SK-N-SH treated with all-trans-retinoic acid at 6 μM for 48 hours (cell line): ENCODE measurements around the gene WDR20.

Experiments
- ATAC-seq: fragments of 200-7000 bp; cut with Tn5 transposase; 3 replicates; pipeline ENCODE4 v1.9.1; 2020; ENCODE audit warnings: mild to moderate bottlenecking, moderate library complexity
- ARNTL ChIP-seq: fragments of 450-650 bp; formaldehyde crosslinking; IDR thresholded peaks from 2 replicates; pipeline ENCODE4 v1.5.0; 2020; ENCODE audit warnings: low read depth, mild to moderate bottlenecking, moderate library complexity, borderline replicate concordance
- BACH2 ChIP-seq: fragments of 250-450 bp; sonication (Bioruptor Pico); IDR thresholded peaks from 2 replicates; pipeline ENCODE4 v1.9.0; 2021; ENCODE audit warnings: mild to moderate bottlenecking, borderline replicate concordance
- CREB5 ChIP-seq: fragments of 250-450 bp; sonication (Bioruptor Pico); IDR thresholded peaks from 2 replicates; pipeline ENCODE4 v1.5.1; 2020; ENCODE audit warnings: low read depth, mild to moderate bottlenecking, moderate library complexity
- CSRNP3 ChIP-seq: fragments of 250-450 bp; sonication (Bioruptor Pico); IDR thresholded peaks from 2 replicates; pipeline ENCODE4 v1.5.1; 2021; ENCODE audit warnings: mild to moderate bottlenecking, moderate library complexity
- ESRRG ChIP-seq: fragments of 250-450 bp; sonication (Bioruptor Pico); IDR thresholded peaks from 2 replicates; pipeline ENCODE4 v1.6.1; 2021; ENCODE audit warnings: mild to moderate bottlenecking
- GLIS3 ChIP-seq: fragments of 250-450 bp; sonication (Bioruptor Pico); IDR thresholded peaks from 2 replicates; pipeline ENCODE4 v1.5.0; 2020; ENCODE audit warnings: mild to moderate bottlenecking, moderate library complexity
- ISL1 ChIP-seq: fragments of 250-450 bp; sonication (Bioruptor Pico); IDR thresholded peaks from 2 replicates; pipeline ENCODE4 v2.1.2; 2022; ENCODE audit warnings: mild to moderate bottlenecking, moderate library complexity
- OSR1 ChIP-seq: fragments of 250-450 bp; sonication (Bioruptor Pico); IDR thresholded peaks from 2 replicates; pipeline ENCODE4 v1.8.0; 2022; ENCODE audit warnings: moderate library complexity, mild to moderate bottlenecking, inconsistent platforms
- PATZ1 ChIP-seq: fragments of 250-450 bp; sonication (Bioruptor Pico); IDR thresholded peaks from 2 replicates; pipeline ENCODE4 v1.8.0; 2020; ENCODE audit warnings: mild to moderate bottlenecking, moderate library complexity, borderline replicate concordance
- POU6F1 ChIP-seq: fragments of 250-450 bp; sonication (Bioruptor Pico); IDR thresholded peaks from 2 replicates; pipeline ENCODE4 v1.8.0; 2021; ENCODE audit warnings: low read depth, mild to moderate bottlenecking, moderate library complexity, borderline replicate concordance
- PPARA ChIP-seq: fragments of 250-450 bp; sonication (Bioruptor Pico); IDR thresholded peaks from 2 replicates; pipeline ENCODE4 v1.5.0; 2020; ENCODE audit warnings: mild to moderate bottlenecking, borderline replicate concordance
- RARB ChIP-seq: fragments of 250-450 bp; sonication (Bioruptor Pico); IDR thresholded peaks from 2 replicates; pipeline ENCODE4 v1.8.0; 2021; ENCODE audit warnings: mild to moderate bottlenecking, moderate library complexity
- SNAI2 ChIP-seq: fragments of 250-450 bp; sonication (Bioruptor Pico); IDR thresholded peaks from 2 replicates; pipeline ENCODE4 v1.5.0; 2020; ENCODE audit warnings: mild to moderate bottlenecking, moderate library complexity
- TCF4 ChIP-seq: fragments of 250-450 bp; sonication (Bioruptor Pico); IDR thresholded peaks from 2 replicates; pipeline ENCODE4 v1.8.0; 2021; ENCODE audit warnings: mild to moderate bottlenecking, moderate library complexity, borderline replicate concordance
- TOX ChIP-seq: fragments of 250-450 bp; sonication (Bioruptor Pico); IDR thresholded peaks from 2 replicates; pipeline ENCODE4 v1.8.0; 2021; ENCODE audit warnings: mild to moderate bottlenecking, moderate library complexity, borderline replicate concordance
- TSHZ2 ChIP-seq: fragments of 250-450 bp; sonication (Bioruptor Pico); IDR thresholded peaks from 2 replicates; pipeline ENCODE4 v1.5.0; 2020; ENCODE audit warnings: mild to moderate bottlenecking, moderate library complexity
- ZC3H10 ChIP-seq: fragments of 250-450 bp; sonication (Bioruptor Pico); IDR thresholded peaks from 2 replicates; pipeline ENCODE4 v1.5.1; 2021; ENCODE audit warnings: mild to moderate bottlenecking, moderate library complexity
- ZFP3 ChIP-seq: fragments of 250-450 bp; sonication (Bioruptor Pico); IDR thresholded peaks from 2 replicates; pipeline ENCODE4 v1.5.0; 2020; ENCODE audit warnings: mild to moderate bottlenecking, moderate library complexity
- ZFP30 ChIP-seq: fragments of 450-650 bp; formaldehyde crosslinking; IDR thresholded peaks from 2 replicates; pipeline ENCODE4 v1.5.0; 2022; ENCODE audit warnings: mild to moderate bottlenecking, moderate library complexity
- ZNF565 ChIP-seq: fragments of 450-650 bp; formaldehyde crosslinking; conservative IDR thresholded peaks from 2 replicates; pipeline ENCODE4 v1.5.0; 2020; ENCODE audit warnings: low read depth, mild to moderate bottlenecking, moderate library complexity
- ZNF70 ChIP-seq: fragments of 450-650 bp; formaldehyde crosslinking; IDR thresholded peaks from 2 replicates; pipeline ENCODE4 v1.5.0; 2020; ENCODE audit warnings: mild to moderate bottlenecking, moderate library complexity
- ZNF8 ChIP-seq: fragments of 450-650 bp; formaldehyde crosslinking; IDR thresholded peaks from 2 replicates; pipeline ENCODE4 v1.5.0; 2020; ENCODE audit warnings: mild to moderate bottlenecking, moderate library complexity

The WDR20 gene

GRCh38 chr14:102146423-102146822 lies 6.7 kb downstream of the WDR20 start:
- no peak for ATAC-seq
- TF ChIP-seq ZNF70 (CRISPR knock-in tag) (no peak), ISL1 (CRISPR knock-in tag) (no peak), ZC3H10 (CRISPR knock-in tag) (no peak), OSR1 (CRISPR knock-in tag) (no peak), CREB5 (CRISPR knock-in tag) (no peak), TOX (CRISPR knock-in tag) (no peak), ZFP30 (CRISPR knock-in tag) (no peak), POU6F1 (CRISPR knock-in tag) (no peak), ZNF8 (CRISPR knock-in tag) (no peak), PATZ1 (CRISPR knock-in tag) (no peak), ARNTL (no peak), PPARA (CRISPR knock-in tag) (no peak), TCF4 (no peak), GLIS3 (CRISPR knock-in tag) (no peak), CSRNP3 (no peak), TSHZ2 (CRISPR knock-in tag) (no peak), ESRRG (no peak)

- no peak for TF ChIP-seq POU6F1 (CRISPR knock-in tag)
- no peak for TF ChIP-seq ZNF70 (CRISPR knock-in tag)
- TF ChIP-seq ZFP30 (CRISPR knock-in tag), result no peak
- no peak for TF ChIP-seq ZC3H10 (CRISPR knock-in tag)
- TF ChIP-seq PATZ1 (CRISPR knock-in tag), result no peak
- no peak for TF ChIP-seq ZFP3 (CRISPR knock-in tag)
- TF ChIP-seq CSRNP3, result no peak
- no peak for TF ChIP-seq SNAI2 (CRISPR knock-in tag)
- TF ChIP-seq BACH2 (CRISPR knock-in tag), result no peak
- TF ChIP-seq ZNF8 (CRISPR knock-in tag), result no peak
- TF ChIP-seq ESRRG, result no peak
- TF ChIP-seq ARNTL, result no peak
- TF ChIP-seq CREB5 (CRISPR knock-in tag), result no peak
- no peak for TF ChIP-seq TOX (CRISPR knock-in tag)
- TF ChIP-seq PPARA (CRISPR knock-in tag), result no peak
- TF ChIP-seq ZNF565 (CRISPR knock-in tag), result no peak
- TF ChIP-seq GLIS3 (CRISPR knock-in tag), result no peak
- no peak for TF ChIP-seq RARB (CRISPR knock-in tag)
- TF ChIP-seq OSR1 (CRISPR knock-in tag), result no peak
- no peak for ATAC-seq
These were observed 10.4 kb downstream of the WDR20 start for GRCh38 chr14:102150083-102150482.
